Ishikawa (cell line): ENCODE results near the gene CIZ1.

ENCODE experiments used
- CEBPB ChIP-seq: IDR thresholded peaks from 2 replicates; pipeline ENCODE4 v1.6.1; 2012
- CREB1 ChIP-seq: IDR thresholded peaks from 2 replicates; pipeline ENCODE4 v1.6.1; 2012; ENCODE audit warnings: low read depth
- EGR1 ChIP-seq: IDR thresholded peaks from 2 replicates; pipeline ENCODE4 v1.6.1; 2012
- EP300 ChIP-seq: IDR thresholded peaks from 2 replicates; pipeline ENCODE4 v1.6.1; 2012; ENCODE audit warnings: borderline replicate concordance
- FOXM1 ChIP-seq: IDR thresholded peaks from 2 replicates; pipeline ENCODE4 v1.6.1; 2012; ENCODE audit warnings: low read depth, borderline replicate concordance
- NFIC ChIP-seq: IDR thresholded peaks from 2 replicates; pipeline ENCODE4 v1.6.1; 2012
- RAD21 ChIP-seq: IDR thresholded peaks from 2 replicates; pipeline ENCODE4 v1.6.1; 2012; ENCODE audit warnings: low read depth
- TAF1 ChIP-seq: IDR thresholded peaks from 2 replicates; pipeline ENCODE4 v1.6.1; 2012; ENCODE audit warnings: low read depth, mild to moderate bottlenecking
- TCF12 ChIP-seq: IDR thresholded peaks from 2 replicates; pipeline ENCODE4 v1.6.1; 2012; ENCODE audit warnings: low read depth
- TEAD4 ChIP-seq: IDR thresholded peaks from 2 replicates; pipeline ENCODE4 v1.6.1; 2012
- YY1 ChIP-seq: IDR thresholded peaks from 2 replicates; pipeline ENCODE4 v1.6.1; 2012; ENCODE audit warnings: low read depth
- ZBTB7A ChIP-seq: IDR thresholded peaks from 2 replicates; pipeline ENCODE4 v1.6.1; 2012; ENCODE audit warnings: low read depth
- TF ChIP-seq, protein P1 (sequence below): IDR thresholded peaks from 2 replicates; pipeline ENCODE4 v1.6.1; 2012
- TF ChIP-seq, protein P2 (sequence below): IDR thresholded peaks from 2 replicates; pipeline ENCODE4 v1.6.1; 2012
- TF ChIP-seq, protein P3 (sequence below): IDR thresholded peaks from 2 replicates; pipeline ENCODE4 v1.6.1; 2012; ENCODE audit warnings: low read depth, mild to moderate bottlenecking

The CIZ1 gene

GRCh38 chr9:128213746-128214497 is 22.6 kb upstream of the CIZ1 start:
- TF ChIP-seq TEAD4: no peak
- TF ChIP-seq, protein P1, sequence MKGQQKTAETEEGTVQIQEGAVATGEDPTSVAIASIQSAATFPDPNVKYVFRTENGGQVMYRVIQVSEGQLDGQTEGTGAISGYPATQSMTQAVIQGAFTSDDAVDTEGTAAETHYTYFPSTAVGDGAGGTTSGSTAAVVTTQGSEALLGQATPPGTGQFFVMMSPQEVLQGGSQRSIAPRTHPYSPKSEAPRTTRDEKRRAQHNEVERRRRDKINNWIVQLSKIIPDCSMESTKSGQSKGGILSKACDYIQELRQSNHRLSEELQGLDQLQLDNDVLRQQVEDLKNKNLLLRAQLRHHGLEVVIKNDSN: no peak
- no peak for TF ChIP-seq CEBPB
- no peak for TF ChIP-seq YY1
- TF ChIP-seq RAD21: no peak
- no peak for TF ChIP-seq EGR1
- no peak for TF ChIP-seq FOXM1
- TF ChIP-seq TAF1: no peak

GRCh38 chr9:128211981-128212281 is 20.6 kb upstream of the CIZ1 start:
- TF ChIP-seq CEBPB: no peak
- TF ChIP-seq, protein P2, sequence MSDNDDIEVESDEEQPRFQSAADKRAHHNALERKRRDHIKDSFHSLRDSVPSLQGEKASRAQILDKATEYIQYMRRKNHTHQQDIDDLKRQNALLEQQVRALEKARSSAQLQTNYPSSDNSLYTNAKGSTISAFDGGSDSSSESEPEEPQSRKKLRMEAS: no peak
- TF ChIP-seq FOXM1: no peak
- TF ChIP-seq ZBTB7A: no peak
- TF ChIP-seq TAF1: no peak
- no peak for TF ChIP-seq EP300
- TF ChIP-seq NFIC: no peak
- TF ChIP-seq TEAD4: no peak
- TF ChIP-seq EGR1: no peak
- TF ChIP-seq YY1: no peak
- TF ChIP-seq, protein P1: no peak
- TF ChIP-seq, protein P3, sequence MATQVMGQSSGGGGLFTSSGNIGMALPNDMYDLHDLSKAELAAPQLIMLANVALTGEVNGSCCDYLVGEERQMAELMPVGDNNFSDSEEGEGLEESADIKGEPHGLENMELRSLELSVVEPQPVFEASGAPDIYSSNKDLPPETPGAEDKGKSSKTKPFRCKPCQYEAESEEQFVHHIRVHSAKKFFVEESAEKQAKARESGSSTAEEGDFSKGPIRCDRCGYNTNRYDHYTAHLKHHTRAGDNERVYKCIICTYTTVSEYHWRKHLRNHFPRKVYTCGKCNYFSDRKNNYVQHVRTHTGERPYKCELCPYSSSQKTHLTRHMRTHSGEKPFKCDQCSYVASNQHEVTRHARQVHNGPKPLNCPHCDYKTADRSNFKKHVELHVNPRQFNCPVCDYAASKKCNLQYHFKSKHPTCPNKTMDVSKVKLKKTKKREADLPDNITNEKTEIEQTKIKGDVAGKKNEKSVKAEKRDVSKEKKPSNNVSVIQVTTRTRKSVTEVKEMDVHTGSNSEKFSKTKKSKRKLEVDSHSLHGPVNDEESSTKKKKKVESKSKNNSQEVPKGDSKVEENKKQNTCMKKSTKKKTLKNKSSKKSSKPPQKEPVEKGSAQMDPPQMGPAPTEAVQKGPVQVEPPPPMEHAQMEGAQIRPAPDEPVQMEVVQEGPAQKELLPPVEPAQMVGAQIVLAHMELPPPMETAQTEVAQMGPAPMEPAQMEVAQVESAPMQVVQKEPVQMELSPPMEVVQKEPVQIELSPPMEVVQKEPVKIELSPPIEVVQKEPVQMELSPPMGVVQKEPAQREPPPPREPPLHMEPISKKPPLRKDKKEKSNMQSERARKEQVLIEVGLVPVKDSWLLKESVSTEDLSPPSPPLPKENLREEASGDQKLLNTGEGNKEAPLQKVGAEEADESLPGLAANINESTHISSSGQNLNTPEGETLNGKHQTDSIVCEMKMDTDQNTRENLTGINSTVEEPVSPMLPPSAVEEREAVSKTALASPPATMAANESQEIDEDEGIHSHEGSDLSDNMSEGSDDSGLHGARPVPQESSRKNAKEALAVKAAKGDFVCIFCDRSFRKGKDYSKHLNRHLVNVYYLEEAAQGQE: no peak
- no peak for TF ChIP-seq TCF12
- no peak for TF ChIP-seq RAD21
- no peak for TF ChIP-seq CREB1

- no peak for TF ChIP-seq CEBPB
- TF ChIP-seq, protein P2: no peak
- TF ChIP-seq, protein P1: no peak
- TF ChIP-seq TCF12: no peak
- no peak for TF ChIP-seq RAD21
- no peak for TF ChIP-seq NFIC
- no peak for TF ChIP-seq CREB1
- no peak for TF ChIP-seq ZBTB7A
- no peak for TF ChIP-seq EGR1
- no peak for TF ChIP-seq EP300
- TF ChIP-seq TAF1: no peak
- TF ChIP-seq TEAD4: no peak
- TF ChIP-seq, protein P3: no peak
- no peak for TF ChIP-seq FOXM1
- no peak for TF ChIP-seq YY1
Measured at GRCh38 chr9:128211186-128211980, 20.0 kb upstream of the CIZ1 start.

GRCh38 chr9:128208946-128209669 is 17.7 kb upstream of the CIZ1 start:
- TF ChIP-seq, protein P1: no peak
- TF ChIP-seq EP300 (no peak), YY1 (no peak), RAD21 (no peak), FOXM1 (no peak), CREB1 (no peak), TEAD4 (no peak), NFIC (no peak), TAF1 (no peak), CEBPB (no peak), TCF12 (no peak)
- TF ChIP-seq, protein P3: no peak
- TF ChIP-seq, protein P2: no peak
